Stimulated activated CD8-positive, alpha-beta memory T cell treated with anti-CD3 and anti-CD28 coated beads, Interleukin-15, amount 100 ng/mL, for 1 hour (primary cell): ENCODE measurements around the gene LAIR1.
"Not testable (repeated sequence)": the region's sequence is repeated elsewhere in the genome, so short reads cannot be mapped to it uniquely, and the experiment has no call there.

Experiments used
- DNase-seq: peaks from one replicate; pipeline ENCODE4 v3.0.0-alpha.2; 2020; ENCODE audit warnings: low read depth

LAIR1 gene, protein sequence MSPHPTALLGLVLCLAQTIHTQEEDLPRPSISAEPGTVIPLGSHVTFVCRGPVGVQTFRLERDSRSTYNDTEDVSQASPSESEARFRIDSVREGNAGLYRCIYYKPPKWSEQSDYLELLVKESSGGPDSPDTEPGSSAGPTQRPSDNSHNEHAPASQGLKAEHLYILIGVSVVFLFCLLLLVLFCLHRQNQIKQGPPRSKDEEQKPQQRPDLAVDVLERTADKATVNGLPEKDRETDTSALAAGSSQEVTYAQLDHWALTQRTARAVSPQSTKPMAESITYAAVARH

DNA sequence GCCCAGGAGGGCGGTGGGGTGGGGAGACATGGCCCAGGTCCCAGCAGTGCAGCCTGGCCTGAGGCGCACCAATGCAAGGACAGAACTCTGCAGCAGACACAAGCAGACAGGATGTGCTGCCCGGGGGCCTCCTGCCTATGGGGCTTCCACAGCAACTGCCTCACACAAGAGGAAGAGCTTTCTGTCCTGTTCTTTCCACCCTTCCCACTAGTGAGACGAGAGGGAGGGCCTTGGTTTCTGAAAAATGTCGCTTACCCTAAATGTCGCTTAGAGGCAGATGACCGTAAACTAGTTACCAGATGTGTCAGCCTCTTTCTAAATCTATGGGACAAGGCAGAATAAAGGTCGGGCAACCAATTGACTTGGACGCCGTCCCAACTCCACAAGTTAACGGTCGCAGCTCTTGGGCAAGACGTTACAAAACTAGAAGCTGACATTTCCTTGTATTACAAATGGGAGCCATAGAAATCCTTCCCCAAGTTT is at the start of gene LAIR1:
TSS of gene LAIR1 (minus strand) at position 157 of the 483 bp plus-strand sequence. CDS start at position 30, 127 bp downstream.
- peak; percentile 29 for DNase-seq

GRCh38 chr19:54414156-54414555 is 49.4 kb upstream of the LAIR1 start:
- no peak for DNase-seq

DNA sequence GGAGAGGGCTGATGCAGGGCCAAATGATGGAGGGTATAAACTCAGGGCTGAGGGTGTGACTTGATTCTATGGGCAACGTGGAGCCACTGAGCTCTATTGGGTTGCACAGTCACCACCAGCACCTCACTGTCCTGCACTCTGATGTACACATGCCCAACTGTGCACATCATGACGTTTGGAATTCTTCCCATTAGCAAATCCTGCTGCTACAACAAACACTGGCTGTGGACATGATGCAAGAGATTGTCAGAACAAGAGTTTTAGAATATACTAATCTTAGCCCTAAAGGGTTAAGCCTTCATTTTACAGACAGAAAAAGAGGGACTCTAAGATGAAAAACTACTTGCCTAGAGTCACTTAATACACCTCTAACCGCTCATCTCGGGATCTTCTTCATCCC is 48.1 kb upstream of the LAIR1 start:
- DNase-seq, result no peak

DNA sequence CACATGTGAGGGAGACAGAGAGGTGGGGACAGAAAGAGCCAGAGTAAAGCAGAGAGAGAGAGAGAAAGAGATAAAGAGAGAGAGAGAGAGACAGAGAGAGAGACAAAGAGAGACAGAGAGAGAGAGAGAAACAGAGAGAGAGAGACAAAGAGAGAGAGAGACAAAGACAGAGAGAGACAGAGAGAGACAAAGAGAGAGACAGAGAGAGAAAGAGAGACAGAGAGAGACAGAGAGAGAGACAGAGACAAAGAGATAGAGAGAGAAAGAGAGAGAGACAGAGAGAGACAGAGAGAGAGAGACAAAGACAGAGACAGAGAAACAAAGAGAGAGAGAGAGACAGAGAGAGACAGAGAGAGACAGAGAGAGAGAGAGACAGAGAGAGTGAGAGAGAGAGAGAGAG is 46.3 kb upstream of the LAIR1 start:
- DNase-seq, result no peak

- DNase-seq, result no peak
Measured at GRCh38 chr19:54408456-54409026, 43.8 kb upstream of the LAIR1 start.

DNA sequence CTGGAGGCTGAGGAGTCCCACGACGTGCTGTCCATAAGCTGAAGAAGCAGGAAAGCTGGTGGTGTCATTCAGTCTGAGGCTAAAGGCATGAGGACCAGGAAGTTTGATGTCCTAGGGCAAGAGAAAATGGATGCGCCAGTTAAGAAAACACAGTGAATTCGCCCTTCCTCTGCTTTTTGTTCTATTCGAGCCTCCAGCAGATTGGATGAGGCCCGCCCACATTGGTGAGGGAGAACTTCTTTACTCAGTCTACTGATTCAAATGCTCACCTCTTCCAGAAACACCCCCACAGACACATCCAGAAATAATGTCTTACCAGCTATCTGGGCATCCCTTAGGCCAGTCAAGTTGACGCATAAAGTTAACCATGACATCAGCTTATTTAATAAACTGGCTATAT is 43.0 kb upstream of the LAIR1 start:
- DNase-seq, result no peak

GRCh38 chr19:54405628-54406027 is 40.9 kb upstream of the LAIR1 start:
- no peak for DNase-seq

DNA sequence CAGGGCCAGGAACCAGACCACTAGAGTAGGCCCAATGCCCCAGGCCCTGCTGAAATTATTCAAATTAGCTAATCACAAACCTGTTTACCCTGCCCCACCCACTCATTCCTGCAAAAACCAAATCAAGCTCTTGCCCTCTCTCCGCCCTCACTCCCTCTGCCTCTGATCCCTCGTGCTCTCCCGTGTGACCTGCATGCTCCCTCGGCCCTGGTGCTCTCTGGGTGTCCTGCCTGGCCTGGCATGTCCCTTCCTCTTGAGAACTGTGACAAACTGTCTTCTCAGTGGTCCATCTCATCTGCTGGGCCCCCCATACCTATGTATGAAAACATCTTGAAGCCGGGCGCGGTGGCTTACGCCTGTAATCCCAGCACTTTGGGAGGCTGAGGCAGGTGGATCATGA is 38.3 kb upstream of the LAIR1 start:
- no peak for DNase-seq

DNA sequence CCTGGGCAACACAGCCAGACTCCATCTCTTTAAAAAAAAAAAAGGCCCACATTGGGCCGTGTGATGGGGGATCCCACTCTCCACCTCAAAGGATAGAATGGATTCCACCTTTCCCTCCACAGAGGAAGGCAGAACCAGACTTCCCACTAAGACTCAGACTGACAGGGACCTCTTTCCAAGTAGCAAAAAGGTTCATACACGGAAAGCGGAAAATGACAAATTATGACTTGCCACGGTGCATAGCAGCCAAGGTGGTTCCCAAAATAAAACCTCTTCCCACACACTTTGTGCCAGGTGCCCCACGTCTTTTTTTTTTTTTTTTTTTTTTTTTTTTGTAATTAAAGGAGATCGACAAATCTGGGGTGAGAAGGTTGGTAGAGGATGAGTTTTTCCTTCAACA is 36.2 kb upstream of the LAIR1 start:
- DNase-seq, result no peak

DNA sequence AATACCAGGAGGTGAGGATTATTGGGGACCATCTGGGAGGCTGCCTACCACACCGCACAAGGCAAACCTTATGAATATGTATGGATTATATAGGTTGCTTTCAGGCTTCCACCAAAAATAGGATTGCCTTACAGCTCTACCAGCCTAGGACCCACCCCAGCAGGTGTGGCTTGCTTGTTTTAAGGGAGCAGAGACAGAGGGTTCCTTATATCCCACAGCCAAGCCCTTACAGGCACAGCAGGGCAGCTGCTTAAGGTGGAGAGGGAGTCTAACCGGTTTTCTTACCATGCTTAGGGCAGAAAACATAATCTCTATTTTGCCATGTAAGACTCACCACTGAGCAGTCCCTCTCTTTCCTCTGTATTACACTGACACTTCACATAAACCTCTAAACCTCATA is 34.5 kb upstream of the LAIR1 start:
- no peak for DNase-seq

DNA sequence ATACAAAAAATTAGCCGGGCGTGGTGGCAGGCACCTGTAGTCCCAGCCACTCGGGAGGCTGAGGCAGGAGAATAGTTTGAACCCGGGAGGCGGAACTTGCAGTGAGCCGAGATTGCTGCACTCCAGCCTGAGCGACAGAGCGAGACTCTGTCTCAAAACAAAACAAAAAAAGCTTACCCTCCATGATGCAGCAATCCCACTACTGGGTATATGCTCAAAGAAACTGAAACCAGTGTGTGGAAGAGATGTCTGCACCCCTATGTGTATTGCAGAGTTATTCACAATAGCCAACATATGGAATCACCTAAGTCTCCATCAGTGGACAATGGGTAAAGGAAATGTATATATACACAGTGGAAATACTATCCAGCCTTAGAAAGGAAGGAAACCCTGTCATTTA is 31.0 kb upstream of the LAIR1 start:
- DNase-seq, result no peak

DNA sequence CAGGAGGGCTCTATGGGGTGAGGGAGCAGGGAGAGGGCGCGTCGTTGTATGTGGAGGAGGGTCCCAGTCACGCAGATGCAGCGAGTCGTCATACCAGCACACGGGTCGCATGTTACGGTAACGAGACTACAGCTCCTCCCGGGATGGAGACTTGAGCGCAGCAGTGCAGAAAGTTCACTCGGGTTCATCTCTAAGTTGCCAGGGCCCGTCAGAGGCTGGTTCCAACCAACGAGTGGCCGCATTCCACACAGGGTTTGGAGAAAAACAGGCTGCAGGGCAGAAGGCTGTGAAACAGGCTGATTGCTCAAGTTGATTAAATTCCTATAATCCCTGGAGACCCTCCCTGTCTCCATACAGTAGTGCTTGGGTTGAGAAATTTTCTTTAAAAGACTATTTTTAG is 28.6 kb upstream of the LAIR1 start:
- DNase-seq, result no peak

GRCh38 chr19:54392105-54392504 is 27.4 kb upstream of the LAIR1 start:
- DNase-seq, result no peak

DNA sequence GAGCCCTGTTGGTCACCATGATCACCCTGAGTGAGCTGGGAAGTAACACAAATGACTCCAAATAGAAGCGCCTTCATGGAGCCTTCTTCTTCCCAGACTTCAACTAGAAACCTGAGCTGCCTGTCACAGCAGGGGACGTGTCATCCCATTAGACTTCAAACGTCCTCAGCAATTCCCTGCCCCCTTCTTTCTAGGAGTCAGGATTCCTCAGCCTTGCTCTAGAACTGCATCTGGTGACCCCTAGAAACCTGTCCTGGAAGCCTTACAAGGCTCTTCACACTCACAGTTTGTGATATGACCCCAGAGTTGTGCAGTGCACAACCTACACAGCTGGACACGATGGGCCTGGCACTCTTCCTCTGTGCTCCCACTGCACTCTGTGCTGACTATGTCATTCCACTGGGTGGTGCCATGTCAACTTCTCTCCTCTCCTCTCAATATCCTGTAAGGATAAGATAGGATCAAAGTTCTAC is 26.9 kb upstream of the LAIR1 start:
- DNase-seq, result no peak

GRCh38 chr19:54390942-54391577 is 26.3 kb upstream of the LAIR1 start:
- peak; percentile 52 for DNase-seq

DNA sequence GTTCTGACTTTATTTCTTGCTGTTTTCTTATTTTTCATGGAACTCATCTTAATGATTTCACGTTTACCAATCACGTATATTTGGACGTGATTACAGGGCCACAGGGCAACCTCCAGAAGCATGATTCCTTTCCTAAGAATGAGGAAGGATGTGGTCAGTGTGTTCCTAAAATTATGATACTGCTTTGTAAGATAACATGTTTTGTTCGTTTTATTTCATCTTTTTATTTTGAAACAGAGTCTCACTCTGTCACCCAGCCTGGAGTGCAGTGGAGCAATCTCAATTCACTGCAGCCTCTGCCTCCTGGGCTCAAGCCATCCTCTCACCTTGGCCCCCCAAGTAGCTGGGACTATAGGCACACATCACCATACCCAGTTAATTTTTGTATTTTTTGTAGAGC is 24.8 kb upstream of the LAIR1 start:
- no peak for DNase-seq

DNA sequence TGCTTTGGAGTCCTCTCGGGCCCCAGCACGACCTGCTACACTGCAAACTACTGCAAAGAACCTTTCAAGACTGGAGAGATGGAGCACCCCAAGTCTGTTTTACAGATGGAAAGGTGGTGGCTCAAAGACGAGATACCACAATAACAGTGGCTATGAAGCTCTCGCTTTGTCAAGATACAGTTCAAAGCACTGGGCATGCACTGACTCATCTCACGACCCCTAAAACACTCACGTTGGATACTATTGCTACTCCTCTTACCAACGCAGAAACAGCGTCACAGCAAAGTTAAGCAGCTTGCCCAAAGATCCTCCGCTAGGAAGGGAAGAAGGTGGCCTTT is 24.0 kb upstream of the LAIR1 start:
- DNase-seq, result no peak

- no peak for DNase-seq
Measured at GRCh38 chr19:54387991-54388801, 23.5 kb upstream of the LAIR1 start.

DNA sequence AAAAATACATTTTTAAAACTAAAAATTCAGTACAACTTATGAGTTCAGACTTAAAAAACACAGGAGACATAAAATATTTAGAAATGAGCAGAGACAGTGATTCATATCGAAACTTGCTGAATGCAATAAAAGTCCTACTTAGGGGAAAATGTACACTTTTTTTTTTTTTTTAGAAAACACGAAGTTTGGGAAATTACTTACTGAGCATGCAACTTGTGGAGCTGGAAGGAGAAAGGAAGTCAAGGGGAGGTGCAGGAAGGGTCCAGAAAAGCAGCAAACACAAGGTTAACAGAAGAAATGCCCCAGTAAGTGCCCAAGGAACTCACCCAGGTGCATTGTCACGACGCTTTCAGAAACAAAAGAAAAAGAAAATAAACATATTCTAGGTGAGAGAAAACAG is 18.6 kb upstream of the LAIR1 start:
- no peak for DNase-seq

DNA sequence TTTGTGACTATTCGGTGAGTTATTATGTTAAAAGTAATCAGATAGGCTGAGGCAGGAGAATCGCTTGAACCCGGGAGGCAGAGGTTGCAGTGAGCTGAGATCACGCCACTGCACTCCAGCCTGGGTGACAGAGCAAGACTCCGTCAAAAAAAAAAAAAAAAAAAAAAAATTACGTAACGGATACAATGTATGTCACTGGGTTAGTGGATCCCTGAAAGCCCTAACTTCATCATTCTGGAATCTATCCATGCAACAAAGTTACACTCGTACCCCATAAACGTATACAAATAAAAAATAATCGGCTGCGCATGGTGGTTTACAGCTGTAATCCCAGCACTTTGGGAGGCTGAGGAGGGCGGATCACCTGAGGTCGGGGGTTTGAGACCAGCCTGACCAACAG is 17.3 kb upstream of the LAIR1 start:
- DNase-seq, result not testable (repeated sequence)

DNA sequence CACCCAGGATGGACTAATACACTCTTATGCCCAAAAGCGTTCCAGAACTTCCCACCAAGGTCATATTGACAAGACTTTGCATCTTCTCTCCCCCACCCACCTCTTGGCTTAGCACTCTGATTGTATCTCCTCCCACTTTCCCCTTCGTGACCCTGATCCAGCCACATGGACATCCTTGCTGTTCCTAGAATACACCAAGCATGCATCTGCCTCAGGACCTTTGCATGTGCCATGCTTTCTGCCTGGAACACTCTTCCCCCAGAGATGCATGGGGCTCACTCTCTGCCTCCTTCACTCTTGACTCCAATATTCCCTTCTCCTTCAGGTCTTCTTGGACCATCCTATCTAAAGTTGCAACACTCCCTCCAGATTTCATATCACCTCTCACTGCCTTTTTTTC is 16.2 kb upstream of the LAIR1 start:
- no peak for DNase-seq

DNA sequence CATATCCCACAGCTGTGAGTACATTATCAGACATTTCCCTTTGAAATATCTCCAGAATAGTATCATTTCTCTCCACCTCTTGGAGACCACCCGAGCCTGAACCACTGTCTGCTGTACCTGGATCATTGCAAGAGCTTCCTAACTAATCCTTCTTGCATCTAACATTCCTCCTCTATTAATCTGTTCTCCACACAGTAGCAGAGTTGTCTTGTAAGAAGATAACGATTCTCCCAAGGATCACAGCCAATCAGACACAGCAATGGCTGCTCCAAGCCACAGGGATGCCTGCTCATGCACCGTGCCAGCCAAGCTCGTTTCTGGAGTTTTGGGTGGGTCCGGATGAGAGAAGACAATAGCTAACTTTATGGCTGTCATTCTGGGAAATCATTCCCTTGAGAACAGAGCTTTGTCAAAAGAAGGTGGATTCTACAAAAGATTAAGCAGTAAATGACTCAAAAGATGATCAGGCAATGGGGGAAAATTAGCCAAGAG is 14.5 kb upstream of the LAIR1 start:
- no peak for DNase-seq
